ENCODE measurements around the gene CACNA1C.

GRCh38 chr12:2229661-2230539 lies 177.1 kb downstream of the CACNA1C start:
- TF ChIP-seq, protein P1, sequence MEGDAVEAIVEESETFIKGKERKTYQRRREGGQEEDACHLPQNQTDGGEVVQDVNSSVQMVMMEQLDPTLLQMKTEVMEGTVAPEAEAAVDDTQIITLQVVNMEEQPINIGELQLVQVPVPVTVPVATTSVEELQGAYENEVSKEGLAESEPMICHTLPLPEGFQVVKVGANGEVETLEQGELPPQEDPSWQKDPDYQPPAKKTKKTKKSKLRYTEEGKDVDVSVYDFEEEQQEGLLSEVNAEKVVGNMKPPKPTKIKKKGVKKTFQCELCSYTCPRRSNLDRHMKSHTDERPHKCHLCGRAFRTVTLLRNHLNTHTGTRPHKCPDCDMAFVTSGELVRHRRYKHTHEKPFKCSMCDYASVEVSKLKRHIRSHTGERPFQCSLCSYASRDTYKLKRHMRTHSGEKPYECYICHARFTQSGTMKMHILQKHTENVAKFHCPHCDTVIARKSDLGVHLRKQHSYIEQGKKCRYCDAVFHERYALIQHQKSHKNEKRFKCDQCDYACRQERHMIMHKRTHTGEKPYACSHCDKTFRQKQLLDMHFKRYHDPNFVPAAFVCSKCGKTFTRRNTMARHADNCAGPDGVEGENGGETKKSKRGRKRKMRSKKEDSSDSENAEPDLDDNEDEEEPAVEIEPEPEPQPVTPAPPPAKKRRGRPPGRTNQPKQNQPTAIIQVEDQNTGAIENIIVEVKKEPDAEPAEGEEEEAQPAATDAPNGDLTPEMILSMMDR (IDR thresholded peaks at IDR 0.05): no peak
- no peak for TF ChIP-seq EZH2 (IDR thresholded peaks at IDR 0.05; ENCODE audit: borderline replicate concordance, insufficient read depth, low read depth, low read length, poor library complexity, severe bottlenecking)

All from B cell (primary cell).